NCI-H345 treated with DMSO at 0.1 percent for 48 hours (cell line): Measurements from ENCODE around the gene THY1.
"Not testable (repeated sequence)": the region's sequence is repeated elsewhere in the genome, so short reads cannot be mapped to it uniquely, and the experiment has no call there.

ENCODE experiments used
- DNase-seq: peaks from one replicate; lab custom pipeline; 2025; ENCODE audit not compliant: unreplicated experiment; lab: John Stamatoyannopoulos, UW

The THY1 gene

DNA sequence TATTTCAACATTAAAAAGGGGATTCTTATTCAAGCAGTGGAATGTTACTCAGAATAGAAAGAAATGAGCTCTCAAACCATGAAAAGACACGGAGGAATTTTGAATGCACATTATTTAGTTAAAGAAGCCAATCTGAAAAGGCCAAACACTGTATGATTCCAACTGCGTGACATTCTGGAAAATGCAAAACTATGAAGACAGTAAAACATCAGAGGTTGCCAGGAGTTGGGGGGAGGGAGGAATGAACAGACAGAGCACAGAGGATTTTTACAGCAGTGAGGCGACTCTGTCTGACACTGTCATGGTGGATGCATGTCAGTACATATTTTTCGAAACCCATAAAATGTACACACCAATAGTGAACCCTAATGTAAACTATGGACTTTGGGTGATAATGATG is 22.9 kb upstream of the THY1 start:
- no peak for DNase-seq

DNA sequence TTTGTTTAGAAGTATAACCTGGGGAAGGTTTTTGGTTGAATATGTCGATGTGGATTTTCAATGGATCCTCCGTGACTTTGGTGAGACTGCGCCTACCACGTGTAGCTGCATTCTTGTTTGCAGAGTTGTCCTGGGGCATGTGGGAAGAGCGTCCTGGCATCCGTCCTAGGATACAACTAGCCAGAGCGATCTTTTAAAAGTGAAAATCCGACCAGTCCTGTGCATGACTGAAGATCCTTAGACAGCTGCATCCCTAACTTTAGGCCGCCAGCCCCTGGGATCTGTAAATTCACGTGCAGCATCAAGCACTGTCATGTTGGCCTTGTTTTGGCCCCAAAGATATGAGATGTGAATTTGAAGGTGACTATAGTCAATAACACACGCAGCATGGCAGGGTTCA is 22.4 kb upstream of the THY1 start:
- DNase-seq = no peak

DNA sequence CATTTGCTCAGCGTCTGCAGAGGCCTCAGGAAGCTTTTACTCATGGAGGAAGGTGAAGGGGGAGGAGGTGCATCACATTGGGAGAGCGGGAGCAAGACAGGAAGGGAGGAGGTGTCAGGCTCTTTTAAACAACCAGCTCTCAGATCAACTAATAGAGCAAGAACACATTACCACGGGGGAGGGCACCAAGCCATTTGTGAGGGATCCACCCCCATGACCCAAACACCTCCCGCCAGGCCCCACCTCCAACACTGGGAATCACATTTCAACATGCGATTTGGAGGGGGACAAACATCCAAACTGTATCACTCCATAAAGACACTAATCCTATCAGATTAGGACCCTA is 18.9 kb upstream of the THY1 start:
- no peak for DNase-seq

DNA sequence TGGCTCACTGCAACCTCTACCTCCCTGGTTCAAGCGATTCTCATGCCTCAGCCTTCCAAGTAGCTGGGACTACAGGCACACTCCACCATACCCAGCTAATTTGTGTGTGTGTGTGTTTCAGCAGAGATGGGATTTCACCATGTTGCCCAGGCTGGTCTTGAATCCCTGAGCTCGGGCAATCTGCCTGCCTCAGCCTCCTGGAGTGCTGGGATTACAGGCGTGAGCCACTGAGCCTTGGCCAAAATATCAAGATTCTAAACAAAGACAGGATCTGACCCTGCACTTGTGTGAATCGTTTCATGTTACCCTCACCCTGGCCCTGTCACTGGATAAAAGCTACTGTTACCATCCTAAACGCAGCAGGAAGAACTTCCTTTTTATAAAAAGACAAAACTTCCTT is 15.6 kb upstream of the THY1 start:
- no peak for DNase-seq

- not testable (repeated sequence) for DNase-seq
These were observed 14.5 kb upstream of the THY1 start for GRCh38 chr11:119437521-119437920.

DNA sequence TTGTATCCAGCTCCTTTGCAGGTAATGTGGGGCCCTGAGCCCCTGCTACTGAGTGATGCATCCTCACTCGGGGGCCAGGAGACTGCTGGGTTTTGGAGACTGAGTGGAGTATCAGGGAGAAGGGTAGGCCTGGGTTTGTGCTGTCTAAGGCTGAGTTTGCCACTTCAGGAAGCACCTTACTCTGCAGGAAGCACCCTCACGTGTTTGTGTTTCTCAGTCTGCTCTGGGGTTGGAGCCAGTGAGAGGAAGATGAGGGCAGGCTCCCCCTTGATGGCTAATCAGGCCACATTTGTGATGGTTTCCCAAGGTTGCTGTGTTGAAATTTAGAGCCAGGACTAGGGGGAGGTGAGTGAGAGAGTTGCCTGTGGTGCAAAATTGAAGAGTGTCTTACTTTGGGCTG is 13.7 kb upstream of the THY1 start:
- DNase-seq = no peak

DNA sequence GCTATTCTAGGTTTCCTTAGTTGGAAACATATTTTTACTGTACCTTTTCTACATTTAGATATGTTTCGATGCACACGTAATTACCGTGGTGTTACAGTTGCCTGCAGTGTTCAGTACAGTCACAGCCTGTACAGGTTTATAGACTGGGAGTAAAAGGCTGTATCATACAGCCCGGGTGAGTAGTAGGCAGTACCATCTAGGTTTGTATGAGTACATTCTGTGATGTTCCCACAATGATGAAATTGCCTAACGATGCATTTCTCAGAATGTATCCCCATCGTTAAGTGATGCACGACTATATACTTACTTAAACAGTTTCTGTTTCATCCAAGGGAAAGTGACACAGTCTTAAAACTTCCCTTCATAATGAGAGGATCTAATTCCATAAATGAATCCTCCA is 13.1 kb upstream of the THY1 start:
- DNase-seq = no peak

DNA sequence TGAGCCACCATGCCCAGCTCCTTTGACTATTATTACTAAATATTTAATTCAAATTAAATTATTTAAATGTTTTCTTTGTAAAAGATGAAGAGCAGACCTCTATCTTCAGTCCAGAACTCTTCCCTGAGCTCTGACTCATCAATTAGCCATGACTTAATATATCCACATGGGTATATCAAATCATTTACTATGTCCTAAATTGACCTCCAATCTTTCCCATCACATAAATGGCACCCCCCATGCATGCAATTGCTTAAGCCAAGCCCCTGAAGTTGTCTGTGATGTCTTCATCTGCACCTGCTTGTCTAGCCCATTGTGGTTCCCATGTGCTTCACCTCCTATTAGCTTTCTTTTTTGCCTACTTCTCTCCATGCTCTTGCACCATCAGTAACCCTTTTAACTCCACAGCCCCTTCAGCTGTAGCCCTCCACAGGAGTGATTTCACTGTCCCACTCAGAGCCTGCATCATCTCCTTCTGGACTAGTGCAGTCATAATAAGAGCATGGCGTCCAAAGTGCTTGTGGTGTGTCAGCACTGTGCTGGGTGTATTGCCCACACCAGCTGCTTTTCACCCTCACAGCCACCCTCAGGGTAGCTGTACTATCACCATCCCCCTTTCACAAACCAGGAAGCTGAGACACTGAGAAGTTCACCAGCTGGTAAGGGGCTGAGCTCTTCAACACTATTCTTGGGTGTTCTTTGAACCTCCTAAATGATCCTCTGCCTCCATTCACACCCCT is 11.8 kb upstream of the THY1 start:
- DNase-seq = no peak

- DNase-seq = no peak
These were observed 10.4 kb upstream of the THY1 start for GRCh38 chr11:119433358-119433725.

GRCh38 chr11:119432484-119433357 is 9.7 kb upstream of the THY1 start:
- no peak for DNase-seq

DNA sequence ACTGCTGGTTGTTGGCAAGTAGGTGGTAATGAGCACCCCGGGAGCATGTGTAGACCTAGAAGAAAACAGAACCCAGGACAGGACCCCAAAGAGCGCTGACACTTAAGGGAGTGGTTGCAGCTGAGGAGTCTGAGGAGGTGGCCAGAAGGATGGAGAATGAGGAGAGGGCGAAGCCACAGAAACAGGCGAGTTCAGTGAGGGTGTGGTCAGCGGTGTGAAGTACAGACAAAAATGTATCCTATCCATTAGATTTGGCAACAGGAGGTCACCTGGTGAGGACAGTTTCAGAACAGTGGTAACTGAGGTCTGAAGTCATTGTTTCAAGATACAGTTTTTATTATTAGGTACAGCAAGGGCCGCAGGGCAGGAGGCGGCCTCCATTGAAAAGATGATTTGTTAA is 8.6 kb upstream of the THY1 start:
- DNase-seq = no peak

DNA sequence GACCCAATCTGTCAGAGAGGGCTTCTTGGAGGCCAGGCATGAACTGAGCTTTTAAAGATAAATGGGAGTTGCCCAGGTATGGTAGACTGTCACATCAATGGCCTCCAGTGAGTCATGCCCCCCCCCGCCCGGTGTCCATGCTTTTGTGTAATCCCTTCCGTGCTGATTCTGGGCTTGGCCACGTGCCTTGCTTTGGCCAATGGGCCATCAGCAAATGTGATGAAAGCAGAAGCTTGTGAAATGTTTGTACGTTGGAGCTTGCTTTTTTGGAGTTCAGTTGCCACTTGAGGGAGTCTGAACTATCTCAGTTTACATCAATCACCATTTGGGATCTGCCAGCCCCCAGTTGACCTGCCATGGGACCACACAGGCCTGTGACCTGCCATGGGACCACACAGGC is 4.3 kb upstream of the THY1 start:
- DNase-seq = no peak

GRCh38 chr11:119426142-119426541 is 3.2 kb upstream of the THY1 start:
- DNase-seq = no peak

GRCh38 chr11:119424775-119425174 is 1.8 kb upstream of the THY1 start:
- no peak for DNase-seq

GRCh38 chr11:119424276-119424675 is 1.3 kb upstream of the THY1 start:
- no peak for DNase-seq

GRCh38 chr11:119423509-119424254 is 710 bp upstream of the THY1 start:
- no peak for DNase-seq

DNA sequence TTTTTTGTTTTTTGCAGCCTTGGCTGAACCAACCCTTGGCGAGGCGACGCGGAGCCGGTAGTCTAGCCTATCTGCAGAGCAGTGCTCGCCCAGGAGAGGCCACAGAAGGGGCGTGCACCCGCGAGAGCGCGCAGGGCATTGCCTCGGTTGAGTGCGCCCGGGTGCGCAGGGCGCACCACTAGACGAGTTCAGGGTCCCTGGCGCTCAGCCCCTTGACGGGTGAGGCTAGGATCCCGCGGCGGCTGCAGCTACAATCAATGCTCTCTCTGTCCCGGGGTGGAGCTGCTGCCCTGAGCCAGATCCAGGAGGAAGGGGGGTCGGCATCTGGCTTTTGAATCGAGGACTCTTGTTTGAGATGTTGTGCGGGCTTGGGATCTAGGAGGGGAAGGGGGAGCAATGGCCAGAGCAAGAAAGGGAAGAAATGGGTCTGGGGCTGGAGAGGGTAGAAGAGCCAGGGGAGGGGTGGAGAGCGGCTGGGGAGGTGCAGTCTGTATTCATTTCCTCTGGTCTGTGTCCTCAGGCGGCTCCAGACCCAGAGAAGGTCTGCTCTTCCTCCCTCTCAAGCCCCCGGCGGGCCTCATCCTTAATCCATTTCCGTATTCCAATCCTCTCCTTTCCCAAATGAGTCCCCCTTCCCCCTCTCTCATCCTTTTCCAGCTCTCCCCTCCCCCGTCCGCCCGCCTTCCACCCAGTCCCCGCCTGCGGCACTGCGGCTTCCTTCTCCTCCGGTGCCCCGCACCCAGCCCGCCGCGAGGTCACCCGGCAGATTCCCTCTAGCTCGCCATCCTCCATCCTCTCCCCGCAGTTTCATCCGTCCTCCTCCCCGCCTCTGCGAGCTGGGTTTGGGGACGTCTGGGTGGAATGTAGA is 797 bp downstream of the THY1 start:
- DNase-seq = no peak

DNA sequence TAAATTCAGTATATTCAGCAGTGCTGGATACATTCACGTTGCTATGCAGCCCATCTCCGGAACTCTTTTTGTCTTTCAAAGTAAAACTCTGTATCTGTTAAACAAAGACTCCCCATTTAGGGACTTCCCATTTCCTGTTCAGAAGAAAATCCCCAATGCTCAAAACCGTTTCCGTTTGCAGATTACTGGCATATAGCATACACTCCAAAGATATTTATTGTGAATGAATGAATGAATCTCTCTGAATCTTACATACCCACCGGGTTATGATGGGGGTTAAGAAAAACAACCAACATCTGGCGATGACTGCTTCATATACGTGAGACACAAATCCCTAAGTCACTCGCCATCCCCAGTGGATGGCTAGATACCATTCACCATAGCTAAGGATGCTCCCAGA is 1.6 kb downstream of the THY1 start:
- no peak for DNase-seq

DNA sequence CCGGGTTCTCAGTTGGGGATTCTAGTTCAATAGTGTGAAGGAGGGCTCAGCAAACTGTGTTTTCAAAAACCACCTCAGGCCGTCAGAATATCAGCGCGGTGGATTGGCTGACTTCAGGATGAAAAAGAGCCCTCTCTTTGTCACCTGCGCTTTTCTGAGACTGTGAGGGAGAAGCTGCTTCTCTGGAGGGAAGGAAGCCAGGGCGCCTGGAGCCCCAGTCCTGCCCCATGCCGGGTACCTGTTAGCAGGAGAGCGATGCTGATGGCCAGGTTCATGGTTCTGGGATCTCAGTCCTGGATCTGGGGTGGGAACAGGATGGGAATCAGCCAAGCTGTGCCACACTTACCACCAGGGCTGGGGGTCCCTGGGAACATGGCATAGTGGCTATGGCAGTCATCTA is 2.3 kb downstream of the THY1 start:
- no peak for DNase-seq

GRCh38 chr11:119419834-119420492 is 3.0 kb downstream of the THY1 start:
- DNase-seq = no peak
